GM19463 (cell line): ENCODE results near the gene KCNJ9.
"Not testable (repeated sequence)": the region's sequence is repeated elsewhere in the genome, so short reads cannot be mapped to it uniquely, and the experiment has no call there.

ENCODE experiments used
- ATAC-seq: cut with Tn5 transposase; IDR thresholded peaks from one replicate; pipeline ENCODE4 v1.9.1; 2021; ENCODE audit warnings: mild to moderate bottlenecking, moderate library complexity; ENCODE audit not compliant: unreplicated experiment

The KCNJ9 gene

DNA sequence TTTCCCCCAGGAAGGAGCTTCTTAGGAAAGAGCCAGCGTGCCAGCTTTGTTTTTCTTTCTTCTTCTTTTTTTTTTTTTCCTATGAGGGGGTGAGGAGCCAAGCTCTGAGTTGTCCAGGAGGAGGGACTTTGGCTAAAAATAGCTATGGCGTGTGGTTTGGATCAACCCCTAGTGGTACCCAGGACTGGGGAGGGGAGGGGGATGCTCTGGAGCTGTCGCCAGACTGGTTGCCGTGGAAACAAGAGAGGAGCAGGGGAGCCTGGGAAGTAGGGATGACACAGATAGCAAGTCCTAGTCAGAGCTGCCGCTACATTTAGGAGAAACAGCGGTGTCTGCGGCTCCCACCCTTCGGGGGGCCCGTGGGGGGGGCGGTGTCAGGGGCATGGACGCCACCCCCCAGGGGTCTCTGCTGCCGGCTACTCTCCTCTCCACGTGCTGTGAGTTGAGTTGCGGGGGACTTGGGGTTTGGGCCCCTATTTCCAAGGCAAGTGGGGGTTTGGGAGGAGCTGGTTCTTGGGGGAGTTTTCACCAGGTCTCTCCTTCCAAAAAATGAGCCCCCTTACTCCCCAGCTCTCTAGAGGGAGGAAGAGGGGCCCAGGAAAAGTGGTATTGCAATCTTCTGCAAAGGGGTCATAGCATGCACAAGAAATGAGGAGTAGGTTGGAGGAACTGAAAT lies at the start of gene KCNJ9:
KCNJ9 (plus strand) TSS at position 278 of the 676 bp plus-strand sequence. CDS start 2,493 bp downstream, outside the sequence.
- ATAC-seq = no peak

DNA sequence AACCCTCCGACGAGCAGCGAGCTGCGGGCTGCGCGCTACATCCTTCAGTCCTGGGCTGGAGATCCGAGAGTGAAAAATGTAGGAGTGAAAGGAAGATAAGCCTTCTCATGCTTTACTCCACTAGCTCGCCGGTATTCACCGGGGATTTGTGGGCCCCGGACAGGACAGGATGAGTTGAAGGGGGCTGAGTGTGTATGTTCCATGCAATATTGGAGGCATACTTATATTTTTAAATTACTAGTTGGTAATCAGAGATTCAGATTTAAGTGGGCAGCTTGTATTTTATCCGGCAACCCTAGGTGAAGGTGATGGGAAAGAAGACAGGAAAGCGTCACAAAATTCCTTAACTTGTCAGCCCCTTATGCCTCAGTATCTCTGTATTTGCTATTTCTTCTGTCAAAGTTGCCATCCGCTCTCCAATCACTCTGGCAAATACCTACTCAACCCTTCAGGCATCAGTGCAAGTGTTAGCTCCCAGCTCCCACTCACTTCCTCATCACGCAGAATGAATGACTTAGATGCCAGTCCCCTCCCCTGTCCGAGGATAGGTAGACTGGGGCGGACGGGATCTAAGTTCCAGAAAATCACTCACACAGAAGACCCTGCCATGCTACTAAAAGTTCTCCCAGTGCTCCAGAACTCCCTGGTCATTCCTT lies 49.0 kb upstream of the KCNJ9 start:
- ATAC-seq = peak; percentile 12

DNA sequence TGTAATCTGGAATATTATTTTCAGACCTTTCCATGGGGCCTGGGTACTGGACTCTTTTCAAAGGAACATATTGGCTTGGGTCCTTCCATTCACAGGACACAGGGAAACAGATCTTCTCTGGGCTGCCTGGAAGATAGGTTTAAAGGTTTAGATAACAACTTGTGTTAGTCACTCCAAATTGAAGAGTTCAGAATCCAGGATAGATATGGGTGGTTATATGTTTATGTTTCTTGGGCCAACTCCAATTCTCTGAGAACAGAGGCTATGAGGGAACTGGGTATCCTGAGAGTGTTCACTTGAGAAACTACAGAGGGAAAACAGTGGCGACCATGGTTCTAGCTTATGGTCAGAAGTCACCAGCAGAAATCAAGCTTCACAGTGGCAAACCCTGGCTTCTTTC lies 40.9 kb upstream of the KCNJ9 start:
- ATAC-seq = no peak

DNA sequence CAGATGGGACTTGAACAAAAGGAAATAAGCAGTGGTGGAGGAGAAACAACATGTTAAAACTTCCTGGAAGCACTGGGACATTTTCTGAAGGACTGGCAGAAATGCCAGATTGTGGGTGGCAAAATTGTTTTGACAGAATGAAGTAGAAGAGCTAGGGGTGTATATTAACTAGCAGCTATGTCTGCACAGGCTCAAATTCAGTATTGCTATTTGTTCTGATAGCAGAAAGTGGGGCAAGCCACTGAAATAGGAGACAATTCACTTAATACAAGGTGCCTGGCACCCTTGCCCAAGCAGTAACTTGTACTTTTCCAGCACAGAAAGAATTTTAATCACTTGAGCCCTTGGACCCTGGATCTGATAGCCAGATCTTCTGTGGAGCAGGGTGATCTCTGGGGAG lies 37.8 kb upstream of the KCNJ9 start:
- no peak for ATAC-seq

DNA sequence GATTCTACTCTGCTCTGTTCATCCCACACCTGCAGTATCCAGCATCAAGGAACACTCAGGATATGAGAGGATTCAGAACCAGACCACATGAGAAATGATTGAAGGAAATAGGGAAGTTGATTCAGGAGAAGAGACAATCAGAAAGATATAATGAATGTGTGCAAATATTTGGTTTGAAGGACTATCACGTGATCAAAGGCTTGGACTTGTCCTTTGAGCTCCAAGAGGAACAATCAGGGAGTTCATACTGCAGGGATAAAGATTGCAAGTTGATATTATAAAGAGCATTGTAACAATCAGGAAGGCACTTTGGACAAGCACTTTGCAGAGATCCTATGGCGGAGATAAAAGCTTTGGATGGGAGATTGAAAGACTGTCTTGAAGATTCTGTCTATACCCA lies 35.7 kb upstream of the KCNJ9 start:
- ATAC-seq = no peak

DNA sequence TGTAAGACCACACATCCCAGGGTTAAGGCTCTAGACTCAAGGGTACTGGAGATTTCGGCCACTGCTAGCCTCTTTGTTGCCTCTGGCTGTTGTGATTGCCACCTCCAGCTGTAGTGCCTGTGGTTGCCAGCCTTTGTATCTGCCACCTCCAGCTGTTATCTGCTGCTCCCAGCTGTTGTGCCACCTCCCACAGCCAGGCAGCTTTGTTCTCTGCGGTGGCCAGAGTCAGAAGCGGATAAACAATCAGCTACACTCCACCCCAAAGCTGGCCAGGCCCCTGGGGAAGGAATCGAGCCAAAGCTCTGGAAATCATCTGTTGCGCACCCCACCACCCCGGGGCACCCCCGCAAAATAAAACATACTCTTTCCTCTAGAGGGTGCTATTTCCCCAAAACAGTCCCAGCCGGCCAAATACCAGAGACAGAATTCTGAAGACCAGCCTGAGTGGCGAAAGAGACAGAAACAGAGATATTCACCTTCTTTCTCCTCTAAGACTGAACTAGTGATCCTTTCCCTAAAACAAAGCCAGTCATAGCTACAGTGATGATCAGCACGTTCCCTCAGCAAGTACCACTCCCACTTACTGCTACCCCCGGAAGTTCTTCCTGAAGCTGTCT lies 34.7 kb upstream of the KCNJ9 start:
- peak; percentile 80 for ATAC-seq

DNA sequence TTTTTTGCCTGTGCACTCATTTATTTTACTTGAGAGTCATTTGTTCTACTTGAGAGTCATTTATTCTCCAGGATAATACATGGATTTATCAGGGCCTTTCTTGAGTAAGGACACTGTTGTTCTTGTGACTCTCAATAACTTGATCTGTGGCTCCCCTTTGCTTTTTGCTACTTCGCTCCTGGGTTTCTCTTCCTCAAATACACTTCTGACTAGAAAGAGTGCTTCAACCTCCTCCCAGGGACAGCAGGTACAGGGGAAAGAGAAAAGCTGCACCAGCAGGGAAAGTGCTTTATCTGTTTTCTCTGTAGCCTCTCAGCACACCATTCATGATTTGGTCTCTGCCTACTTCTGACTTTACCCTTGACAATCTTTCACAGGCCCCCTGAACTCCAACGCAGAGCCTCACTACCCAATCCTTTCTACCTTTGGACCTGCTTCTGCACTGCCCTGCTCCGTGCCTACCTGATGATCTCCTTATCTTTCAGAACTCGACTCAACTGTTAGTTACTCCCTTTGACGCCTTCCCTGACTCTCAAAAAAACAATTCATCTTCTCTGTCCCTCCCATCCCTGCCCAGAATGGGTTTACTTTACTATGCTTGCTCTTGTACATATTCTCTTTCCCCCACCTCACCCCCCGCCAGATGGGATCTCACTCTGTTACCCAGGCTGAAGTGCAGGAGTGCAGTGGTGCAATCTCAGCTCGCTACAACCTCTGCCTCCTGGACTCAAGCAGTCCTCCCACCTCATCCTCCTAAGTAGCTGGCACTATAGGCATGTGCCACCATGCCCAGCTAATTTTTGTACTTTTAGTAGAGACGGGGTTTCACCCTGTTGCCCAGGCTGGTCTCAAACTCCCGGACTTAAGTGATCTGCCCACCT lies 34.0 kb upstream of the KCNJ9 start:
- ATAC-seq = peak; percentile 36

DNA sequence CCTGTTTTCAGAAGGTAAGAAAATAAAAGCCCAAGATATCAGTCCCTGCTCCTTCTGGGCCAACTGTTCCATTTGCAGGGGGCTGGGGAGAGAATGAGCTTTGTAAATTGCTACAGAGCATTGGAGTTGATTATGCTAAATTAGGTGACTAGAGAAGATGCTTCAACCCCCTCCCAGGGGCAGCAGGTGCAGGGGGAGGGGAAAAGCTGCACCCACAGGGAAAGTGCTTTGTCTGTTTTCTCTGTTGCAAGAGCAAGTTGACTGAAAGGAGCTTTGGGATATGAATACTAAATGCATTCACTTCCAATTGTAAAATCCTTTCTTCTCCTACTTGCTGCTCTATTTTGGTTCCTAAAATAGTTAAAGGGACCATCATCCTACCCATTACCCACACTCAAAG lies 33.0 kb upstream of the KCNJ9 start:
- no peak for ATAC-seq

DNA sequence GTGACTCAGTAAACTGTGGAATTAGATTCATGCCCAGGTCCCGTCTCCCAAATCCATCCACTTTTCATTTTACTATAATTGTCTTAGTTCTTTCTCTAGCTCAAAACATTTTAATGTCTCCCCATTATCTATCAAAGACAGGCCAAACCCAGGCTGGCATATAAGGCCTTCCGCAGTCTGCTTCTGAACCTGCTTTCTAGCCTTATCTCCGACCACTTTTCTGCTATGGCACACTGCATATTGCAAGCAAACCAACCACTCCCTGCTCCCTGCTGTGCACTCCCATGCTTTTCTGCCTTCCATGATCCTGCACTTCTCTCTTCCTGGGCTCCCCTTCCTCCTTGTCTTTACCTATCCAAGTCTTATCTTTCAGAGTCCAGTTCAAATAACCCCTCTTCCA lies 32.2 kb upstream of the KCNJ9 start:
- no peak for ATAC-seq

DNA sequence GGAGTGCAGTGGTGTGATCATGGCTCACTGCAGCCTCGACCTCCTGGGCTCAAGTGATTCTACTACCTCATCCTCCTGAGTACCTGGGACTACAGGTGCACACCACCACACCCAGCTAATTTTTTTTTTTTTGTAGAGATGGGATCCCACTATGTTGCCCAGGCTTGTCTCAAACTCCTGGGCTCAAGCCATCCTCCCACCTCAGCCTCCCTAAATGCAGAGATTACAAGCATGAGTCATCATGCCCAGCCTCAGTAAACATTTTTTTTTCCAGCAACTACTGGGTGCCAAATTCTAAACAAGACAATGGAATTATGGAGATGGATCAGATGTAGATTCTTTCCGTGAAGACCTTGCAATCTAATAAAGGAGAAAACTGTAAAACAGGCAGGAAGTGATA lies 31.2 kb upstream of the KCNJ9 start:
- ATAC-seq = not testable (repeated sequence)

DNA sequence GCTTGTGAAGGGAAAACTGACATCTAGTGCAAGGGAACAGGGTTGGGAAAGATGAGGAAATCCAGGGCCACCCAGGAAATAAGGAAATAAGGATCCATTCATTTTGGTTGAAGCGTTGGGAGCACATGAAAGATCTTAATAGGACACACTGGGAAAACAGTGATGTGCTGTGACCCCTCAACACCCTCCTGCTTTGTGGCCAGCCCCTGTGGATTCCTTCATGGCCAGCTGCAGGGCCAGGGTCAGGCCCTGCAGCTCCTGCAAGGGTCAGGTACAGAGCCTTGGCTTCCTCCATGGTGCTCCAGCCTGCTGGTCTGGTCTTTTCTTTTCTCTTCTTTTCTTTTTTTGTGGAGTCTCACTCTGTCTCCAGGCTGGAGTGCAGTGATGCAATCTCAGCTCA lies 30.7 kb upstream of the KCNJ9 start:
- ATAC-seq = no peak

DNA sequence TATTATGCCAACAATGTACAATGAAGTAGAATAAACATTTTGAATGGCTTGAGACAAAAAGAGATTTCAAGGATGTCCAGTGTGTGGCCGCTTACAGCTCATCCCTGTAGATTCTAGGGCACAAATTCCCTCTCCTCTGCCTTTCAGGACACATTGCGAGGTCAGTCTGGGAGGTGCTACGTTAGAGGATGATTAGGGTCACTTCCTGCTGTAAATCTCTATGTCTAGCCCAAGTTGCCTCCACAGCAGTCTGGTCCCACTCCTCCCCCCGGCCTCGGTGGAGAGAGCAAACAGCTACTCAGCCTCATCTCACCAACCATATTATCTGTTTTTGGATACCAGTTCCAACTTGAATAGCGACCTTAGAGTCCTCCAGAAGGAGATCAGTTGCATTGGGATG lies 28.4 kb upstream of the KCNJ9 start:
- no peak for ATAC-seq

DNA sequence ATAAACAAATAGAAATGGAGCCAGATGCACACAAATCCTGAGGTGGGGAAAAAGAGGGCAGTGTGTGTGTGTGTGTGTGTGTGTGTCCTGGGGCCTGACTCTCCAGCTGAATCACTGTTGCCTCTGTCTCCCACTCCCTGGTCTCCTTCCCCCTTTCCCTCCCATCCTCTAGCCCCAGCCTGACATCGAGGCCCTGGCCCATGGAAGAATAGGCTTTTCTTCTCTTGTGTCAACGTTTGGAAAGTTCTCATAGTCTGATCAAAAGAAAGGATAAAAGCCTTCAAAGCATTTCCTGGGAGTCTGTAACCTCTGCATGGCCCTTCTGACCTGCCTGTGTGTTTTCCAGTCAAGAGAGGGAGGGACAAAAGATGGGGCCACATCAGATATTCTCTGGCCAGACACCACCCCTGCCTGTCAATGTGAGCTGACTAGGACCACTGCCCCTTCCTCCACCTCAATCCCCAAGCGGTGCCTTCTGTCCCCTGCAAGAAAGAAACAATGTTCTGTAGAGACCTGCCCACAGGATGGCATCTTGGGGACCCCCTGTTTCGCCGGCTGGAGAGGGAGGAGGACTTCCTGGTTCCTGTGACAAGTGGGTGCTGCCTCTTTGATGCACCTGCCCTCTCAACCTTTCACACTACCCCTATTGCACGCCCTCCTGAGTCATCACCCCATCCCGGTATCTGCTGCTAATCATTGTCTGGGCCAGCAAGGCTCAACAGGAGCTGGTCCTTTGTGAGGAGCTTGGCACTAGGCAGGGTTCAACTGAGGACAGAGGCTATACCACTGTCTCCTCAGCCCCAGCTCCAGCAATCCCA lies 27.6 kb upstream of the KCNJ9 start:
- ATAC-seq = no peak

DNA sequence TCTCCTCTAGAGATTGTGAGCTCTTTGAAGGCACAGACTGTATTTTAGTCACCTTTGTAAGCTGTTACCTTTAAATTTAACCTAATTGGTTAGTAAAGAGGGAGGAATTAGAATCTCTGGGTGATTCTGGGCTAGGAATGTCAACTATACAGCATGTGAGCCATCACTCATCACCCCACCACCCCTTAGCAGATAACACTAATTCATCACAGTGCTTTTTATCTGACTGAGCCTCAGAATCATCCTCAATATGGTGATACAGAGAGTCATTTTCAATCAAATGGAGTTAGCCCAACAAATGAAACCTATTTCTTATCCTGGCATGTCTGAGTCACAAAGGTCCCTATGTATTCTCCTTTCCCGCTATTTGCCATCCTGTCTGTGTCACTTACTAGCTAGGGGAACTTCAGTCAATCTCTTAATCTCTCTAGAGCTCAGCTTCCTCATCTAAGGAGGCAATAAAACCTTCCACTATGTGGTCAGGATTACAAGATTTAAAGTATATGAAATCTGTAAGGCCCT lies 24.6 kb upstream of the KCNJ9 start:
- no peak for ATAC-seq

DNA sequence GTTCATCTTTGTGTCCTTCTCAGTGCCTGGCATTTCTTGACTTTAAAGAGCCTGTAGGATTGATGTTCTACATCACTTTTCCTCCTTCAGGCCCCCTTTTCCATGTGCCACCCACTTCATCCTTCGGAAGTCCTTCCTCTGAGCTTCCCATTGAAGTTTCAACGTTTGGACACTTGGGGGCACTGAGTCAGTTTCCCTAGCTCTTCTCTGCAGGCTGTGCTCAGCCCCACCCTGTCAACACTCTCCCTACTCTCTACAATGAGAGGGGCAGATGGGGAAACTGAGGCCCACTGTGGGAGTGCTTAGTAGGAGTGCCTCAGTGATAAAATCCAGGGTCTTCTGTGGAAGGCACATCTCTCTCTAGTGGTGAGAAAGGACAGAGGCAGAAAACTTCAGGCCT lies 23.3 kb upstream of the KCNJ9 start:
- ATAC-seq = no peak

DNA sequence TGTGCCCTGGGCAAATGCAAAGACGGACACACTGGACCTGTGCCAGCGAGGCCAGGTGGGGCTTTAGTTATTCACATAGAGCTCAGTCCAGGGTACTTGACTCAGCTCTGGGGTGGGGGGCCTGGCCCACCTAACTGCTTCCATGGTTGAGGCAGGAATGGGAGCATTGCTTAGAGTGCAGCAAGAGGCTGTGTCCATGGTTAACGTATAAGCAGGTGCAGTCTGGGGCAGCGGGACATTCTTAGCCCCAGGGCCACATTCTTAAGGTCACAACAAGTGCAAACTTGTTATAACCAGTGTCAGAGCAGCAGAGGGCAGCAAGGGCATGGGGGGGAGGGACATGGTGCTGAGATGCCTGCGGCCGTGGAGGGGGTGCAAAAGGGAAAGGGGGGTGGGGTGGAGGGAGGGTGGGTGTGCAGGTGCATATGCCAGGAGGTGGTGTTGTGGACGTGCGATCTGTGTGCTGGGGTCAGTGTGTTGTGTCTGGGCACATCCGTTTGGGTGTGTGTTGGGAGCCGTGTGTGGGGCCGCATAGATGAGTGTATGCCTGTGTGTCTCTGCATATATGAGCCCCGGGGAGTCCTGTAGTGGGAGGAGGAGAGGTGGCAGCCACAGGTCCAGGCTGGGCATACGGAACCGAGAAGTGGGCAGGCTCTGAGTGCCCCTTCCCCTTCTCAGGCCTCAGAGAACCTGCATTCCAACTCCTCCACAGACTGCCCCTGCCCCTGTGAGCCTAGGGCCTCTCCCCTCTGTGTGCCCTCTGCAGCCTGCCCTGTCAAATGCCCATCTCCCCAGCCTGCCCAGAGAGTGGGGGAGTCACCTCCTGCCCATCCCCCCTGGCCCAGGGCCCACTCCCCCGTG lies 19.7 kb upstream of the KCNJ9 start:
- no peak for ATAC-seq

DNA sequence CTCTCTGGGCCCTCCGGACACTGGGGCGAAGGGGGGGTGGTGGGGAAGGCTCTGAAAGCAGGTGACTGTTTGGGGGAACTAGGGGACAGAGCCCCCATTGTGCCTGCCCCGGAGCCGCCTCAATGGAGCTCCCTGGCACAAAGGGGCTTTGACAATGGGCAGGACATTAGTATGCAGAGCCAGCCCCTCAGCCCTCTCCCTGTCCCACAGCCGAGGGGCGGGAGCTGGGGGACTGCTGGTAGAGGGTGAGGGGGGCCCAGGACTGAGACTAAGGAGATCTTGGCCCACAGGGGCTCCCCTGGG lies 19.2 kb upstream of the KCNJ9 start:
- no peak for ATAC-seq

DNA sequence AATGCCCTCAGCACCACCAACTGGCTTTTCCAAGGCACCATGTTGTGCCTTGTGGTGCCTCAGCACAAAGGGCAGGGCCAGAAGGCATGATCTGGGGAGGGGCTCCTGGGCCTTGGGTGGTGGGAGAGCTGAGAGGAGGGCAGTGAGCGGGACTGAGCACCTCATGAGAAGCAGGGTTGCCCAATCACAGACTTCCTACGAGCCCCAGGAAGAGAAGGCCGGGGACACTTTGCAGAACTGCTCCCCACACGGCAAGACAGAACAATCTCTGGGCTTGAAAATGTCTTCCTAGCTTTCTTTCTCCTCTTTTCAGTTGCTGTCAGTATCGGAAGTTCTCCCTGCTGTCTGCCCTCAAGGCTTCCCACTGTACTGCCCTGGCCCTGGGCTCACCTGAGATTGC lies 18.2 kb upstream of the KCNJ9 start:
- no peak for ATAC-seq

DNA sequence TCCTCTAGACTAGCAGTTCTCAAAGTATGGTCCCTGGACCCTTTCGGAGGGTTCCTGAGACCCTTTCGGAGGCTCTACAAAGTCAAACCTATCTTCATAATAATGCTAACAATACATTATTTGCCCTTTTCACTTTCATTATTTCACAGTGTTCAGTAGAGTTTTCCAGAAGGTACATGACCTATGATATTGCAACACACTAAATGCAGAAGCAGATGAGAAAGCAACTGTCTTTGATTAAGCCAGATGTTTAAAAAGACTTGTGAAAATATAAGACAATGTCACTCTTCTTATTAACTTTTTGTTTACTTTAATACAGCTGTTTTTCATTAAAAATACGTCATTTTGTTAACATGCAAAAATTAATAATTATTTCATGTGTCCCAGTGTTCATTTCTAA lies 17.2 kb upstream of the KCNJ9 start:
- no peak for ATAC-seq

DNA sequence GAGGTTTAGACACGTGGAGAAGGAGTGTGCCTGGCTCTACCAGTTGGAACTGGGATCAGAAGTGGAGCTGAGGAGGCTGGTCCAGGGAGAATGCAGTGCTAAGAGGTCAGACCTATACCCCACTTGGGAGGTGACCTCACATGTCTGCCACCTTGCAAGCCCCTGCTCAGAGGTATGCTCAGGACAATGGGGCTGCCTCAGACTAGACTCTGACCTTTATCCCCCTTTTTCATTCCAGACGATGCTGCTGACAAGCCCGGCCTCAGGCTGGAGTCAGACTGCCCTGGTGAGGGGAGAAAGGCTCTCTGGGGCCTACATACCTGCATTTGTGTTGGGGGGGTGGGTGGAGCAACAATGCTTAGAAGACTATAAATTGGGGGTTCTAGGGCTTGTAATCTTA lies 16.6 kb upstream of the KCNJ9 start:
- no peak for ATAC-seq
